ENCODE data around the gene ZNF24.

DNA sequence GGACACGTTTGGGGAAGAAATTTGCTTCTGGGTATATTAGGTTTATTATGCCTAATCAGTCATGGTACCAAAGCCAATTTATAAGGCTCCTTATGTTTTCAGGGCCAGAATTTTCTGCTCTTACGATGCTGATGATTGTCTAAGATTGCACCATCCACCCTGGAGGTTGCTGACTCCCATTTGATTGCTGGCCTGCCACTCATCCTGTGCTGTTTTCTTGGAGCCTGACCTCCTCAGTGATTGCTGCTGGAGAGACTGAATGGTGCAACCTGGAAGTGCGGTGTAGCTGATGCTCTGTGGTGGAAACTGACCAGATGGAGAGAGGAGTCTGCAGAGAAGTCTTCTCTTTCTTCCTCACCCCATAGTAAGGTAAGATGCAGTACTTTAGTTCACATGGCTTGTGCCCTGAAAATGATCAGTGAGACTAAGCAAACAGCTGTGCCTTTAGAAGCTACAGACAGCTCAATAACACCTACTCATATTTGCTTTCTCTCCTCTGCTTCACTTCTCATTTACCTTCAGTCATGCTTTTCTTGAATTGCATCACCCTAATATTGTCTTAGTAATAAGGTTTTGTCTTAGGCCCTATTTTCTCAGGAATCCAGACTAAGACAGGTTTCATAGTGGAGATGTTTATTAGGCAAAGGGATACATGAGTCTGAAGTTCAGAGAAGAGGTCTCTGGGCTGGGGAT lies 17.4 kb downstream of the ZNF24 start:
- TF ChIP-seq EZH2 (IDR thresholded peaks at IDR 0.05; ENCODE audit: insufficient read depth, poor library complexity, severe bottlenecking), result no peak
- no peak for TF ChIP-seq EZH2phosphoT487 (IDR thresholded peaks at IDR 0.05; ENCODE audit: insufficient read depth, low read depth)
